Muscle of arm (tissue), 12 donors: ENCODE data around the gene EED. TPM values are rescaled to one million over a fixed set of nuclear protein-coding genes. Genes with fewer than 3 reads are reported as not detected.
A peak's percentile ranks its signal among the peaks of the same experiment; 100 is the strongest.
"Not testable (repeated sequence)": the region's sequence is repeated elsewhere in the genome, so short reads cannot be mapped to it uniquely, and the experiment has no call there.

Source experiments
- DNase-seq: peaks from one replicate; pipeline ENCODE4 v3.0.0-alpha.2; 2013
- polyA plus RNA-seq, 12 donors: library from polyadenylated mRNA; unstranded; fragments of 120-200 nt; gene quantifications; one replicate each; pipeline ENCODE4 v1.2.1, GENCODE V29; 2013; ENCODE audit not compliant: insufficient read length in 12 of 12

The EED gene
- polyA plus RNA-seq, 12 donors = 14.9 to 45.4 (median 21.9) TPM; not detected in 1

GRCh38 chr11:86214710-86215109, 29.8 kb upstream of the EED start:
- DNase-seq = no peak

- peak; percentile 74 for DNase-seq
These were observed 26.1 kb upstream of the EED start for GRCh38 chr11:86218125-86219084.

- DNase-seq = no peak
These were observed 25.0 kb upstream of the EED start for GRCh38 chr11:86219311-86220193.

GRCh38 chr11:86220653-86221052, 23.9 kb upstream of the EED start:
- DNase-seq = no peak

GRCh38 chr11:86222081-86222480, 22.5 kb upstream of the EED start:
- DNase-seq = no peak

GRCh38 chr11:86224575-86224974, 20.0 kb upstream of the EED start:
- not testable (repeated sequence) for DNase-seq

GRCh38 chr11:86225344-86225743, 19.2 kb upstream of the EED start:
- DNase-seq = not testable (repeated sequence)

- no peak for DNase-seq
These were observed 16.1 kb upstream of the EED start for GRCh38 chr11:86228269-86229038.

GRCh38 chr11:86229039-86229330, 15.6 kb upstream of the EED start:
- not testable (repeated sequence) for DNase-seq

- DNase-seq = no peak
These were observed 14.3 kb upstream of the EED start for GRCh38 chr11:86230179-86230804.

GRCh38 chr11:86230921-86231434, 13.6 kb upstream of the EED start:
- DNase-seq = no peak

- no peak for DNase-seq
These were observed 12.0 kb upstream of the EED start for GRCh38 chr11:86232556-86232955.

- no peak for DNase-seq
These were observed 9.6 kb upstream of the EED start for GRCh38 chr11:86234831-86235461.

GRCh38 chr11:86237267-86237804, 7.2 kb upstream of the EED start:
- DNase-seq = no peak

- DNase-seq = no peak
These were observed 4.4 kb upstream of the EED start for GRCh38 chr11:86240164-86240563.

GRCh38 chr11:86241956-86242535, 2.5 kb upstream of the EED start:
- no peak for DNase-seq

GRCh38 chr11:86243396-86243795, 1.2 kb upstream of the EED start:
- no peak for DNase-seq

- no peak for DNase-seq
These were observed 461 bp upstream of the EED start for GRCh38 chr11:86244063-86244521.

GRCh38 chr11:86245369-86246292, 1.1 kb downstream of the EED start:
- DNase-seq = no peak
